IMR-90 (cell line): Measurements from ENCODE around the gene MED22. TPM values are rescaled to one million over a fixed set of nuclear protein-coding genes. Genes with fewer than 3 reads are reported as not detected.

Experiments
- ATAC-seq: fragments of 200-7000 bp; cut with Tn5 transposase; 2 replicates; pipeline ENCODE4 v1.9.1; 2020; ENCODE audit warnings: low read depth, mild to moderate bottlenecking, moderate library complexity
- BruUV-seq: library from RNA; stranded (reverse); fragments of 400-500 nt; replicated peaks from 2 replicates; lab custom pipeline; 2021; lab: Mats Ljungman, UMichigan
- CTCF ChIA-PET: fragments of 300-600 bp; formaldehyde crosslinking; extraction: SDS; loops from one replicate; lab custom pipeline; 2021; ENCODE audit warnings: antibody characterized with exemption; lab: Yijun Ruan, JAX
- POLR2A ChIA-PET: fragments of 300-600 bp; sonication (Branson Sonifier 250); formaldehyde crosslinking; loops from one replicate; lab custom pipeline; 2022; ENCODE audit warnings: antibody characterized with exemption; ENCODE audit not compliant: unreplicated experiment; lab: Charles Lee
- DNase-seq: peaks from one replicate; pipeline ENCODE4 v3.0.0; 2013
- H2AFZ ChIP-seq: replicated peaks from 2 replicates; pipeline ENCODE3; 2013; ENCODE audit warnings: low read length, mild to moderate bottlenecking; ENCODE audit not compliant: poor library complexity
- H2AK5ac ChIP-seq: 2 replicates; pipeline ENCODE4 v1.6.1; 2013; ENCODE audit warnings: low read depth, low read length, inconsistent platforms
- H2AK9ac ChIP-seq: replicated peaks from 2 replicates; pipeline ENCODE3; 2013; ENCODE audit warnings: mild to moderate bottlenecking, low read depth, low read length, moderate library complexity; ENCODE audit not compliant: poor library complexity
- H2BK120ac ChIP-seq: 2 replicates; pipeline ENCODE4 v1.6.1; 2013; ENCODE audit warnings: low read depth, low read length, inconsistent platforms
- H2BK15ac ChIP-seq: 3 replicates; pipeline ENCODE4 v1.6.1; 2013; ENCODE audit warnings: low read depth, low read length, inconsistent platforms
- H2BK20ac ChIP-seq: 2 replicates; pipeline ENCODE4 v1.6.1; 2013; ENCODE audit warnings: low read depth, mild to moderate bottlenecking, inconsistent platforms, low read length, moderate library complexity
- H2BK5ac ChIP-seq: 2 replicates; pipeline ENCODE4 v1.6.1; 2013; ENCODE audit warnings: mild to moderate bottlenecking, low read depth, low read length, inconsistent platforms; ENCODE audit not compliant: poor library complexity, severe bottlenecking
- H3K14ac ChIP-seq: replicated peaks from 2 replicates; pipeline ENCODE4 v1.6.1; 2013; ENCODE audit warnings: low read depth, low read length, inconsistent platforms
- H3K18ac ChIP-seq: 2 replicates; pipeline ENCODE4 v1.6.1; 2013; ENCODE audit warnings: low read depth, low read length, control low read depth
- H3K23ac ChIP-seq: 2 replicates; pipeline ENCODE4 v1.6.1; 2013; ENCODE audit warnings: low read depth, low read length, inconsistent platforms
- H3K27ac ChIP-seq: 2 replicates; pipeline ENCODE4 v1.5.1; 2013; ENCODE audit warnings: mild to moderate bottlenecking, control low read depth, low read length; ENCODE audit not compliant: insufficient read depth
- H3K27me3 ChIP-seq: 2 replicates; pipeline ENCODE4 v1.6.1; 2013; ENCODE audit warnings: low read length; ENCODE audit not compliant: control insufficient read depth, insufficient read depth
- H3K36me3 ChIP-seq: 2 replicates; pipeline ENCODE4 v1.6.1; 2013; ENCODE audit warnings: low read length, mixed read lengths; ENCODE audit not compliant: control insufficient read depth, insufficient read depth
- H3K4ac ChIP-seq: 2 replicates; pipeline ENCODE4 v1.6.1; 2013; ENCODE audit warnings: low read depth, low read length, inconsistent platforms
- H3K4me1 ChIP-seq: 2 replicates; pipeline ENCODE4 v1.6.1; 2013; ENCODE audit warnings: low read length, mixed read lengths; ENCODE audit not compliant: control insufficient read depth, insufficient read depth
- H3K4me2 ChIP-seq: 2 replicates; pipeline ENCODE4 v1.6.1; 2013; ENCODE audit warnings: low read depth, mild to moderate bottlenecking, control low read depth, low read length, moderate library complexity
- H3K4me3 ChIP-seq: 2 replicates; pipeline ENCODE4 v1.5.1; 2013; ENCODE audit warnings: low read depth, mild to moderate bottlenecking, control low read depth, low read length, moderate library complexity; ENCODE audit not compliant: insufficient read depth
- H3K56ac ChIP-seq: 2 replicates; pipeline ENCODE4 v1.6.1; 2013; ENCODE audit warnings: low read length, inconsistent platforms; ENCODE audit not compliant: insufficient read depth; ENCODE audit errors: extremely low read depth
- H3K79me1 ChIP-seq, 2 experiments: 2 replicates each; pipeline ENCODE4 v1.6.1; 2013; ENCODE audit warnings: low read length in 2 of 2, inconsistent platforms in 1 of 2, low read depth in 1 of 2
- H3K9ac ChIP-seq: 2 replicates; pipeline ENCODE4 v1.6.1; 2013; ENCODE audit warnings: low read depth, low read length, control low read depth
- H3K9me1 ChIP-seq: 2 replicates; pipeline ENCODE4 v1.6.1; 2013; ENCODE audit warnings: low read length, inconsistent platforms; ENCODE audit not compliant: insufficient read depth
- H3K9me3 ChIP-seq: 2 replicates; pipeline ENCODE4 v1.6.1; 2013; ENCODE audit warnings: low read length; ENCODE audit not compliant: control insufficient read depth, insufficient read depth
- H4K20me1 ChIP-seq: 2 replicates; pipeline ENCODE4 v1.6.1; 2013; ENCODE audit warnings: low read length, inconsistent platforms; ENCODE audit not compliant: insufficient read depth
- H4K5ac ChIP-seq: 2 replicates; pipeline ENCODE4 v1.6.1; 2013; ENCODE audit warnings: mild to moderate bottlenecking, low read depth, low read length, control low read depth
- H4K8ac ChIP-seq, 2 experiments: 2 replicates each; pipeline ENCODE4 v1.6.1; 2013; ENCODE audit warnings: low read depth in 2 of 2, low read length in 2 of 2, control low read depth in 1 of 2, inconsistent platforms in 1 of 2
- H4K91ac ChIP-seq: 2 replicates; pipeline ENCODE4 v1.6.1; 2013; ENCODE audit warnings: low read depth, low read length, inconsistent platforms; ENCODE audit not compliant: insufficient read depth
- CEBPB ChIP-seq: IDR thresholded peaks from 2 replicates; pipeline ENCODE4 v1.6.1; 2012; ENCODE audit warnings: low read depth, low read length, improper control_type of control experiment
- CHD1 ChIP-seq: IDR thresholded peaks from 2 replicates; pipeline ENCODE4 v1.6.1; 2012; ENCODE audit warnings: low read depth, low read length, improper control_type of control experiment
- ELK1 ChIP-seq: fragments of 150-350 bp; IDR thresholded peaks from 2 replicates; pipeline ENCODE4 v1.6.1; 2016; ENCODE audit warnings: low read depth, mild to moderate bottlenecking, low read length, moderate library complexity, borderline replicate concordance
- FOS ChIP-seq: fragments of 150-350 bp; IDR thresholded peaks from 2 replicates; pipeline ENCODE4 v1.6.1; 2016; ENCODE audit warnings: low read depth, low read length
- MAFK ChIP-seq: IDR thresholded peaks from 2 replicates; pipeline ENCODE4 v1.6.1; 2012; ENCODE audit warnings: low read depth, low read length, improper control_type of control experiment
- MAZ ChIP-seq: IDR thresholded peaks from 2 replicates; pipeline ENCODE4 v1.6.1; 2012; ENCODE audit warnings: low read depth, mild to moderate bottlenecking, low read length, improper control_type of control experiment, moderate library complexity, borderline replicate concordance
- MXI1 ChIP-seq: IDR thresholded peaks from 2 replicates; pipeline ENCODE4 v1.6.1; 2012; ENCODE audit warnings: low read depth, mild to moderate bottlenecking, low read length, moderate library complexity, borderline replicate concordance
- NFE2L2 ChIP-seq: fragments of 150-350 bp; IDR thresholded peaks from 2 replicates; pipeline ENCODE4 v1.6.1; 2016; ENCODE audit warnings: low read depth, mild to moderate bottlenecking, low read length
- POLR2A ChIP-seq: IDR thresholded peaks from 2 replicates; pipeline ENCODE4 v1.6.1; 2012; ENCODE audit warnings: mild to moderate bottlenecking, low read depth, low read length
- RAD21 ChIP-seq: IDR thresholded peaks from 2 replicates; pipeline ENCODE4 v1.6.1; 2012; ENCODE audit warnings: low read length, improper control_type of control experiment
- RFX5 ChIP-seq: IDR thresholded peaks from 2 replicates; pipeline ENCODE4 v1.8.0; 2012; ENCODE audit warnings: low read depth, mild to moderate bottlenecking, low read length, moderate library complexity
- SMC3 ChIP-seq: fragments of 150-350 bp; IDR thresholded peaks from 2 replicates; pipeline ENCODE4 v1.6.1; 2016; ENCODE audit warnings: low read depth, mild to moderate bottlenecking, antibody characterized with exemption, low read length, moderate library complexity
- USF2 ChIP-seq: fragments of 150-350 bp; IDR thresholded peaks from 2 replicates; pipeline ENCODE4 v1.6.1; 2017; ENCODE audit warnings: mild to moderate bottlenecking, antibody characterized with exemption, low read length, low read depth
- WGBS, 2 experiments: methylation state at CpG; one replicate each; pipeline versions ENCODE4 v1.1.5 to v1.1.7; 2013; ENCODE audit warnings: missing lambda C conversion rate in 2 of 2; ENCODE audit not compliant: insufficient read length in 1 of 2; ENCODE audit errors: extremely low coverage in 2 of 2; 5-methylcytosine and 5-hydroxymethylcytosine counted together
- dilution Hi-C: fragments of 300-500 bp; cut with HindIII; formaldehyde crosslinking; loops from one replicate; pipeline ENCODE4 v1.14.3; 2018; ENCODE audit warnings: low sequenced_read_pairs; ENCODE audit not compliant: unreplicated experiment
- in situ Hi-C: fragments of 300-500 bp; cut with MboI; formaldehyde crosslinking; loops from 3 replicates; pipeline ENCODE4 v1.14.3; 2019; ENCODE audit warnings: low sequenced_read_pairs, inconsistent platforms, mixed read lengths
- intact Hi-C: fragments of 100-400 bp; cut with micrococcal nuclease; formaldehyde crosslinking; loops from 2 replicates; pipeline ENCODE4 v1.10.0; 2022
- polyA plus RNA-seq, 3 experiments: library from polyadenylated mRNA; depleted of rRNA; stranded (reverse); fragments of >200 nt; gene quantifications; 2 replicates each; pipeline ENCODE4 v1.2.3, GENCODE V29; 2012; ENCODE audit warnings: low replicate concordance in 1 of 3
- total RNA-seq: library from RNA; depleted of rRNA; stranded (reverse); fragments of >200 nt; gene quantifications from 2 replicates; pipeline ENCODE4 v1.2.3, GENCODE V29; 2012

Gene MED22
- total and polyA plus RNA-seq, 2 of the 4 experiments (the other 2 are of a cell fraction), result 7.9 to 28.3 TPM

DNA sequence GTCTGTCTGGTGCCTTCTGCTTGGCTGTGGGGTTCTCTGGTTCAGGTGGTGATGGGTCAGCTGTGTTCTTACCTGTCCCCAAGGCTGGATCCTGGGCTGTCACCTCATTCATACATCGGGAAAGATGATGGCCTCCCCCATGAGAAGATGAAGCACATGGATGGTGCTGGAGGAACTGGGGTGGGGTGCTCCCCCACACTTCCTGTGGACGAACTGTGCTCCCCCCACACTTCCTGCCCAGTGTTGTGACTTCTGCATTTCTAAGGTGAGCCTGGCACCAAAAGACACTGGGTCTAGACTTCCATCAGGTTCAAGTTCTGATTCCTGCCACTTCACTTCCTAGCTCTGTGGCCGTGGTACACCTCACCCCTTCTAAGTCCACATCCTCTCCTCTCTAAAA, 7.7 kb downstream of the MED22 start:
- Histone ChIP-seq H3K56ac (no peak overlapping the region), H3K18ac (no peak overlapping the region), H4K91ac (no peak overlapping the region), H4K8ac (no peak overlapping the region), H3K4me2 (no peak overlapping the region), H4K20me1 (no peaks in the 10 kb centered on the region), H3K79me1 (peaks cover 8 to 32% of the 10 kb centered on the region in 2 experiments; a peak in 3 of 4 replicates), H2BK20ac (no peak overlapping the region), H3K23ac (no peak overlapping the region), H3K27ac (no peak overlapping the region), H3K27me3 (no peaks in the 10 kb centered on the region), H4K5ac (no peak overlapping the region), H2BK5ac (no peak overlapping the region), H3K4me3 (no peak overlapping the region), H2BK15ac (no peak overlapping the region), H2BK120ac (no peak overlapping the region), H3K9me1 (0 out of 2 replicates have a peak, but pooled peaks cover 4% of the 10 kb centered on the region), H3K9me3 (no peaks in the 10 kb centered on the region), H3K36me3 (peaks cover 57% of the 10 kb centered on the region), H3K14ac (no peak overlapping the region), H3K4me1 (no peaks in the 10 kb centered on the region), H3K9ac (no peak overlapping the region), H2AK5ac (no peak overlapping the region), H3K4ac (no peak overlapping the region), H2AFZ (no peak overlapping the region), H2AK9ac (no peak overlapping the region)
- 60% methylated on average over 1 of the region's 3 CpGs; no CpG with 5 or more reads in 1 of the 2 experiments for WGBS, 2 experiments
- in situ Hi-C loops, result no loop called here
- dilution Hi-C loops, result no loop called here
- ChIA-PET CTCF (interaction anchor here (0.6 kb wide), 1 partner anchor 20 kb away, joined by 4 read pairs; no protein-coding TSS in a partner anchor), POLR2A (no interaction called here)
- no TSS peak for BruUV-seq
- DNase-seq (no peak), ATAC-seq (no peak)
- TF ChIP-seq NFE2L2, result no peak
- TF ChIP-seq FOS, result no peak
- TF ChIP-seq USF2, result no peak
- no peak for TF ChIP-seq RFX5
- no peak for TF ChIP-seq POLR2A
- no peak for TF ChIP-seq RAD21
- TF ChIP-seq CHD1, result no peak
- TF ChIP-seq MAFK, result no peak
- TF ChIP-seq CEBPB, result no peak
- no peak for TF ChIP-seq ELK1
- no peak for TF ChIP-seq MAZ
- TF ChIP-seq SMC3, result no peak
- TF ChIP-seq MXI1, result no peak
- intact Hi-C loops, result no loop called here
